ENCODE results near the gene ATP10A.

DNA sequence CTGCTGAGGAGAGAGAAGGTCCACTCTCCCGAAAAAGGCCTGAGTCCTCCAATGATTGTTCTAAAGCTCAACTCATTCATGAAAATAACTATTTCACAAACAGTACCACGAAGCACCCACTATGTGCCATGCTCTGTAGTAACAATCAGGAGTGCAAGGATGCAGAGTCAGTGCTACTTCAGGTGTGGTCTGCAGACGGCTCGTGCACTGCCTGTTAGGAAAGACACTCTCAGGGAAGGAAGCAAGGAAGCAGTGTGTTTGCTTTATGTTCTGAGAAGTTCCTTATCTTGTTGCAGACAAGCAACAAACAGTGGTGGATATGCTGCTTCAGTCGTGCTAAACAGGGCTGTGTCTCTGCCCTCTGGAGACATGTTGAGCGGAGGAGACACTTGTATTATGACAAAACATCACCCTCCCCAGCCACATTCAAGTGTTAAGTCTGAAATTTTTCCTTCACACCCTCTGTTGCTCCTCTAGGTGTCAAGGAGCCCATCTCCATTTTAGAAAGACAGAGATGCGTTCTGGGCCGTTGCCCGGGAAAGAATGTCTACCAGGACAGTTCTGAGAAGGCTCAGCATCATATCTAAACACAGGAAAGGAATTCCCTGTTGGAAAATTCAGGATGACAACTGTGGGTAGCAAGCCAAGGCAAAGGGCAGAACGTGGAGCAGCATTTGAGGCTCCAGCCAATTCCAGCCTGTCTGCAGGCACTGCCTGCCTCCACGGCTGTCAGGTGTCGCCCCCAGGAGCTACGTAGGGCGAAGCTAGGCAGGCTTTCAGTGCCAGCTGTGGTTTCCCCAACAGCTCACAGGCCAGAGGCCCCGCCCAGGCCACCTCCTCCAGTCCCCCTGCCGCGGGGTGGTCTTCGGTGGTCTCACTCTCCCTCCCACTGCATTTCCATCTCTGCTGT is 13.4 kb upstream of the ATP10A start:
- TF ChIP-seq, protein P1, sequence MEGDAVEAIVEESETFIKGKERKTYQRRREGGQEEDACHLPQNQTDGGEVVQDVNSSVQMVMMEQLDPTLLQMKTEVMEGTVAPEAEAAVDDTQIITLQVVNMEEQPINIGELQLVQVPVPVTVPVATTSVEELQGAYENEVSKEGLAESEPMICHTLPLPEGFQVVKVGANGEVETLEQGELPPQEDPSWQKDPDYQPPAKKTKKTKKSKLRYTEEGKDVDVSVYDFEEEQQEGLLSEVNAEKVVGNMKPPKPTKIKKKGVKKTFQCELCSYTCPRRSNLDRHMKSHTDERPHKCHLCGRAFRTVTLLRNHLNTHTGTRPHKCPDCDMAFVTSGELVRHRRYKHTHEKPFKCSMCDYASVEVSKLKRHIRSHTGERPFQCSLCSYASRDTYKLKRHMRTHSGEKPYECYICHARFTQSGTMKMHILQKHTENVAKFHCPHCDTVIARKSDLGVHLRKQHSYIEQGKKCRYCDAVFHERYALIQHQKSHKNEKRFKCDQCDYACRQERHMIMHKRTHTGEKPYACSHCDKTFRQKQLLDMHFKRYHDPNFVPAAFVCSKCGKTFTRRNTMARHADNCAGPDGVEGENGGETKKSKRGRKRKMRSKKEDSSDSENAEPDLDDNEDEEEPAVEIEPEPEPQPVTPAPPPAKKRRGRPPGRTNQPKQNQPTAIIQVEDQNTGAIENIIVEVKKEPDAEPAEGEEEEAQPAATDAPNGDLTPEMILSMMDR (conservative IDR thresholded peaks at IDR 0.05): no peak
- TF ChIP-seq ZFX (IDR thresholded peaks at IDR 0.05): no peak
